Mucosa of rectum (tissue), 2 donors: ENCODE measurements around the gene UTRN.

ENCODE experiments used
- H3K27ac ChIP-seq, 2 donors: one replicate each; pipeline ENCODE4 v1.7.0; 2013; ENCODE audit warnings: inconsistent platforms in 2 of 2, low read depth in 2 of 2, low read length in 2 of 2
- H3K27me3 ChIP-seq, 2 donors: one replicate each; pipeline ENCODE4 v1.7.0; 2013; ENCODE audit warnings: low read length in 2 of 2; ENCODE audit not compliant: control insufficient read depth in 2 of 2, insufficient read depth in 2 of 2
- H3K36me3 ChIP-seq, 2 donors: one replicate each; pipeline ENCODE4 v1.7.0; 2013; ENCODE audit warnings: low read length in 2 of 2; ENCODE audit not compliant: control insufficient read depth in 2 of 2, insufficient read depth in 2 of 2
- H3K4me1 ChIP-seq, 2 donors: one replicate each; pipeline ENCODE4 v1.7.0; 2013; ENCODE audit warnings: low read length in 2 of 2, mild to moderate bottlenecking in 1 of 2; ENCODE audit not compliant: control insufficient read depth in 2 of 2, insufficient read depth in 2 of 2
- H3K4me3 ChIP-seq, 2 donors: one replicate each; pipeline ENCODE4 v1.7.0; 2013; ENCODE audit warnings: low read length in 2 of 2
- H3K9ac ChIP-seq, 2 donors: one replicate each; pipeline ENCODE4 v1.7.0; 2013; ENCODE audit warnings: low read length in 2 of 2, low read depth in 1 of 2, mild to moderate bottlenecking in 1 of 2
- H3K9me3 ChIP-seq, 2 donors: one replicate each; pipeline ENCODE4 v1.7.0; 2013; ENCODE audit warnings: low read length in 2 of 2; ENCODE audit not compliant: control insufficient read depth in 2 of 2
- donor health status: healthy.
- donor health status: Normal muscosa, but diverticular disease.

The UTRN gene

GRCh38 chr6:144263786-144264185 is 21.3 kb upstream of the UTRN start:
- Histone ChIP-seq H3K9me3 (no peaks in the 10 kb centered on the region), H3K4me3 (no peak overlapping the region), H3K4me1 (no peaks in the 10 kb centered on the region), H3K36me3 (no peaks in the 10 kb centered on the region), H3K27ac (no peak overlapping the region), H3K27me3 (no peaks in the 10 kb centered on the region), H3K9ac (no peak overlapping the region)

- H3K4me1 ChIP-seq = no peaks in the 10 kb centered on the region
- H3K9me3 ChIP-seq = no peaks in the 10 kb centered on the region
- no peaks in the 10 kb centered on the region for H3K27me3 ChIP-seq
- no peak overlapping the region for H3K9ac ChIP-seq
- H3K36me3 ChIP-seq = no peaks in the 10 kb centered on the region
- H3K27ac ChIP-seq = no peak overlapping the region
- H3K4me3 ChIP-seq = no peak overlapping the region
Measured at GRCh38 chr6:144264270-144265060, 20.7 kb upstream of the UTRN start.

- no peaks in the 10 kb centered on the region for H3K4me1 ChIP-seq
- H3K9ac ChIP-seq = no peak overlapping the region
- H3K27ac ChIP-seq = no peak overlapping the region
- H3K4me3 ChIP-seq = no peak overlapping the region
- H3K9me3 ChIP-seq = no peaks in the 10 kb centered on the region
- H3K27me3 ChIP-seq = no peaks in the 10 kb centered on the region
- no peaks in the 10 kb centered on the region for H3K36me3 ChIP-seq
Measured at GRCh38 chr6:144265061-144265357, 20.1 kb upstream of the UTRN start.

GRCh38 chr6:144265390-144265789 is 19.7 kb upstream of the UTRN start:
- Histone ChIP-seq H3K27me3 (no peaks in the 10 kb centered on the region), H3K4me1 (no peaks in the 10 kb centered on the region), H3K4me3 (no peak overlapping the region), H3K36me3 (no peaks in the 10 kb centered on the region), H3K9me3 (no peaks in the 10 kb centered on the region), H3K9ac (no peak overlapping the region), H3K27ac (no peak overlapping the region)

DNA sequence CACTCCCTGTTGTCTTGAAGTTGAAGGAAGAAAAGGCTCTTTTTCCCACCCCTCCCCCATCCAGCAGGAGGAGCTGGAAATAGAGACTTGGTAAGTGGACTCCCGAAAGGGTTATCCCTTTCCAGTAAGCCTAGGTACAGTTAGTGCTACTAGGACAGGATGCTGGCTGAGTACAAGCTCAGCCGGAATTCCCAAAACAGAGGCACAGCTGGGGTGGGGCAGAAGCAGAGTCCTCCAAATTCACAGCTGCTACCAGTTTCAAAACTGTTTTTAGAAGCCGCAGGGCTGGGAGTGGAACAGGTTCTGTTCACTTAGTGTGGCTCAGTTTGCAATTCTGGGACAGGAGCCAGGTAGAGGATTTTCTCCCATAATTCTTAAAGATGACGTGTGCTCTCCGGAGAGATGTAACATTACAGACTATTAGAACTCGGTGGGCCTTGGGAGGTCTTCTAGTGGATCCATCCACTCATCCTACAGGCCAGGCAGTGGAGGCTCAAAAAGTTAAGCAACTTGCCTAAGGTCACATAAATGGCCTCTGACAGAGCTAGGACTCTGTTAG is 19.0 kb upstream of the UTRN start:
- Histone ChIP-seq H3K9ac (no peak overlapping the region), H3K4me1 (no peaks in the 10 kb centered on the region), H3K27ac (no peak overlapping the region), H3K9me3 (no peaks in the 10 kb centered on the region), H3K27me3 (no peaks in the 10 kb centered on the region), H3K4me3 (no peak overlapping the region), H3K36me3 (no peaks in the 10 kb centered on the region)

DNA sequence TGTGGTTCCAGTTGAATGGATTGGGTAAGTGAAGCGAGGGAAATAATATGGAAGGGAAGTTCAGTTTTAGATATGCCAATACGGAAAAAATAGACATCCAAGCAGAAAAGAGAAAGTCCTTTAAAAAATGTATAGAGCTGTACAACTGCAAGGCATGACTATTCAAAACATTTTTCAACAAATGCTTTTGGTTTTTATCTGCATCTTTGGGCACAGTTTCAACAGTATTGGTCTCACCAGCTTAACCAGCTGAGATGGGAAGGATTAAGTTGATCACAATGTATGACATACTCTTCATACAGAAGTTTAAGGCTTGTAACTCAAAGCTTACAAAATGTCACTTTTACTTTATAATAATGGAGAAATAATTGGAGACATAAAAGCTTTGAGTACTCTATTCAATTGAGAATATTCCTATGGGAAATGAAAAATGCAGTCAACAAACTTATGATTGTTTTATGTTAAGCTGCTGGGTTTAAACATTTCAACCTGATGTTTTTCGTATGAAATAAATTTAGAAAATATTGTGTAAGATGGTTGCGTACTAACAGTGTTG is 16.3 kb upstream of the UTRN start:
- Histone ChIP-seq H3K9ac (no peak overlapping the region), H3K36me3 (no peaks in the 10 kb centered on the region), H3K27ac (no peak overlapping the region), H3K27me3 (no peaks in the 10 kb centered on the region), H3K4me1 (no peaks in the 10 kb centered on the region), H3K9me3 (no peaks in the 10 kb centered on the region), H3K4me3 (no peak overlapping the region)

GRCh38 chr6:144277174-144277573 is 8.0 kb upstream of the UTRN start:
- no peak overlapping the region for H3K9ac ChIP-seq
- no peaks in the 10 kb centered on the region for H3K9me3 ChIP-seq
- H3K36me3 ChIP-seq = no peaks in the 10 kb centered on the region
- H3K27ac ChIP-seq = no peak overlapping the region
- H3K4me3 ChIP-seq = no peak overlapping the region
- H3K27me3 ChIP-seq = no peaks in the 10 kb centered on the region
- peaks cover 0 to 3% of the 10 kb centered on the region in 2 donors for H3K4me1 ChIP-seq

DNA sequence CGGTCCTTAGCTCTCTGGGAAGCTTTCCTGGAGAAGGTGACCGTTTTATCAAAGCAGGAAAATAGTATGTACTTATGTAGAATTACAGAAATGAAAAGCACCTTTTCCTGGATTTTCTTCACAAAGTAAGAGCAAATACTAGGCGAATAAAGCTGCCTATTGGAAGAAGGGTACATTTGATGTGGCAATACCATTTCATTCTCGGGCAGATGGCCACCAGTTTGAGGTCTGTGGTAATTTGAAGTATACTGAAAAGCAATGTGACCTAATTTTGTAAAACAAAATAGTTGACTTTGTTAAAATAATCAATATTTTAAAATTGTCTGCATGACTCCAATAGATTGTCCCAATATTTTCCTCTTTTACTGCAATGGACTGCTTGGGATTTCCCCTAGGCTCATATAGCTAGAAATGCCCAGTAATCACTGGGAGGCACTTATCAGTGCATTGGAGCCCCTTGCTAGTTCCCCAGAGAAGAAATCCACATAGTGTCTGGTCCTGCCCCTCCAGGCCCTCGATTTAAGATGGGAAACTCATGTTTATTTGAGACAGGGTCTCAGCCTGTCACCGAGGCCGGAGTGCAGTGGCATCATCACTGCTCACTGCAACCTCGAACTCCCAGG is 7.4 kb upstream of the UTRN start:
- Histone ChIP-seq H3K27ac (no peak overlapping the region), H3K27me3 (no peaks in the 10 kb centered on the region), H3K4me3 (no peak overlapping the region), H3K36me3 (no peaks in the 10 kb centered on the region), H3K4me1 (peaks cover 0 to 3% of the 10 kb centered on the region in 2 donors), H3K9ac (no peak overlapping the region), H3K9me3 (no peaks in the 10 kb centered on the region)

- H3K27me3 ChIP-seq = no peaks in the 10 kb centered on the region
- H3K9ac ChIP-seq = no peak overlapping the region
Measured at GRCh38 chr6:144278659-144279314, 6.3 kb upstream of the UTRN start.

More at GRCh38 chr6:144278659-144279314, 6.3 kb upstream of the UTRN start:
- Histone ChIP-seq H3K36me3 (no peaks in the 10 kb centered on the region), H3K9me3 (no peaks in the 10 kb centered on the region), H3K4me1 (peaks cover 0 to 3% of the 10 kb centered on the region in 2 donors), H3K27ac (no peak overlapping the region), H3K4me3 (no peak overlapping the region)
